ENCODE results near the gene CTLA4. TPM values are rescaled to one million over a fixed set of nuclear protein-coding genes. Genes with fewer than 3 reads are reported as not detected.

Gene CTLA4
- total RNA-seq, 1 donor from 2014 or later, result 0.19 TPM

GRCh38 chr2:203913947-203914346, 46.4 kb downstream of the CTLA4 start:
- ATAC-seq, result no peak

GRCh38 chr2:203914546-203915182, 47.1 kb downstream of the CTLA4 start:
- ATAC-seq, result no peak
- intact Hi-C loops (cut with DNase I), result no loop called here
- no peak for DNase-seq (ENCODE audit: missing footprints)

More at GRCh38 chr2:203913947-203914346, 46.4 kb downstream of the CTLA4 start:
- intact Hi-C loops (cut with DNase I), result no loop called here
- DNase-seq (ENCODE audit: missing footprints), result no peak

GRCh38 chr2:203915256-203915655, 47.7 kb downstream of the CTLA4 start:
- ATAC-seq (no peak), DNase-seq (ENCODE audit: missing footprints) (no peak)
- intact Hi-C loops (cut with DNase I), result no loop called here

- intact Hi-C loops (cut with DNase I), result no loop called here
- ATAC-seq (no peak), DNase-seq (ENCODE audit: missing footprints) (no peak)
Observed at GRCh38 chr2:203916756-203917155, 49.2 kb downstream of the CTLA4 start.

- ATAC-seq, result peak; percentile 39
- DNase-seq (ENCODE audit: missing footprints), result no peak
- intact Hi-C loops (cut with DNase I), result no loop called here
Observed at GRCh38 chr2:203918264-203918663, 50.7 kb downstream of the CTLA4 start.

GRCh38 chr2:203918839-203919238, 51.3 kb downstream of the CTLA4 start:
- intact Hi-C loops (cut with DNase I), result no loop called here
- peak; percentile 34 for ATAC-seq
- no peak for DNase-seq (ENCODE audit: missing footprints)

Other genes starting within 250 kb of the CTLA4 start
- 0.78 TPM for gene CD28, start 161.1 kb upstream of the CTLA4 start, total RNA-seq
- gene ICOS, start 69.0 kb downstream of the CTLA4 start, total RNA-seq, result not detected